ENCODE results near the gene NDUFA6. TPM values are rescaled to one million over a fixed set of nuclear protein-coding genes. Genes with fewer than 3 reads are reported as not detected.
"Not testable (repeated sequence)": the region's sequence is repeated elsewhere in the genome, so short reads cannot be mapped to it uniquely, and the experiment has no call there.

The NDUFA6 gene
- polyA plus RNA-seq, 1 donor (not counting 4 experiments of a cell fraction or from before 2014, with no cell fraction given) = 86.7 TPM

DNA sequence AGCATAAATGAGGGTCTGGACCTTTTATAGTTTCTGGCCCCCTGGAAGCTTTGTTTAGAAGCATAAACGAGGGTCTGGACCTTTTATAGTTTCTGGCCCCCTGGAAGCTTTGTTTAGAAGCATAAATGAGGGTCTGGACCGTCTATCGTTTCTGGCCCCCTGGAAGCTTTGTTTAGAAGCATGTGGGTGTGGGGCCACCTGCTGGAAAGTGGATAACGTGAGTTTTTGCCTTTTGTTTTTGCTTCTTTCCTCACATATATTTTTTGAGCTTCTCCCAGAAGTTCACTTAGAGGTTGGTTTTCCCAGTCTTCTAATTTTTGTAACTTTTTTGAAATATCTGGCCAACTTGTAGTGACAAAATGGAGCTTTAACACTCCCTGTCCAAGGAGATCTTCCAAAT, 22.2 kb upstream of the NDUFA6 start:
- H2AFZ ChIP-seq (ENCODE audit: control insufficient read depth, low read length); DNase-seq (ENCODE audit: low read depth, low spot score); dilution Hi-C loops (cut with MboI; ENCODE audit: extremely low pct_ligation_motif_present, low sequenced_read_pairs); H4K20me1 ChIP-seq (ENCODE audit: control insufficient read depth, extremely low read depth, insufficient read depth, low read length); H3K9ac ChIP-seq (ENCODE audit: control insufficient read depth, extremely low read depth, insufficient read depth, low read length); H3K4me1 ChIP-seq (ENCODE audit: control insufficient read depth, extremely low read depth, insufficient read depth, low read length); H3K36me3 ChIP-seq (ENCODE audit: control insufficient read depth in 2 of 2, extremely low read depth in 1 of 2, insufficient read depth in 2 of 2, low read length in 2 of 2); H3K27me3 ChIP-seq (ENCODE audit: control insufficient read depth, extremely low read depth, insufficient read depth, low read length); H3K79me2 ChIP-seq (ENCODE audit: control insufficient read depth, insufficient read depth, low read length); H3K27ac ChIP-seq (ENCODE audit: control insufficient read depth, insufficient read depth, low read length); H3K9me1 ChIP-seq (ENCODE audit: control insufficient read depth, extremely low read depth, insufficient read depth, low read length); H3K4me2 ChIP-seq (ENCODE audit: control insufficient read depth, extremely low read depth, insufficient read depth, low read depth, low read length); H3K4me3 ChIP-seq (ENCODE audit: control insufficient read depth in 2 of 3, extremely low read depth in 1 of 3, insufficient read depth in 2 of 3, low read depth in 1 of 3, low read length in 3 of 3); FAIRE-seq: not testable (repeated sequence)
- H3K9me3 ChIP-seq (ENCODE audit: control insufficient read depth, low read depth, low read length) = peaks cover 11% of the 10 kb centered on the region

DNA sequence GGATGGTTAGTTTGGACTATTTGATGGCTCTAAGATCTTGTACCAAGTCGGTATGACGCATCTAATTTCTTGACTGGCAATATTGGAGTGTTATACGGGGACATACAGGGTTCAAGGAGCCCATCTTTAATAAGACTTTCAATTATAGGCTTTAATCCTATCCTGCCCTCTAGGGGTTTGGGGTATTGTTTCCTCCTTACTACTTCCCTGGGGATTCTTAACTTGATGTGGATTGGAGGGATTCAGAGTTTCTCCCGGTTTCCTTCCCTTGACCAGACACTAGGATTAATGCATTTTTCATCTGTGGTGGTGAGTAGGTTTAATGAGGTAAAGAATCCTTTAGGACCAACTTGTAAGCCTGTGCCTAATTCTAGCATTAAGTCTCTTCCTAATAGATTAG, 21.2 kb upstream of the NDUFA6 start:
- TF ChIP-seq EZH2 (IDR thresholded peaks at IDR 0.05; ENCODE audit: low read length) = no peak

DNA sequence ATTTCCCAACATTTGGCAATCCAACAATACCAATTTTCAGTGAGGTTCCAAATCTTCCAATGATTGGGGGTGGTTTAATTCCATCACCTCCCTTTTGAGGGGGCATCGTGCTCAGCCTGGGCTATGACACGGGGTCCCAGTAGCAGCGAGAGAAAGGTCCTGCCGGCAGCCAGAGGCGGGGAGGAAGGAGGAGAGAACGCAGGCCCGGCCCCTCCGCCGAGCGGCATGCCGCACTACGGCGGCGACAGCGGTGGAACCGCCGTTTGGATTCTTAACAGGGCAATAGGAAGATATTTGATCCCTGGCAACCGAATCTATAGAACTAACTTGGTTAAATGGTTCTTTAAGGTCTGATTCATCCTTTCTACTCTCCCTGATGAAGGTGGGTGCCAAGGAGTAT, 18.3 kb upstream of the NDUFA6 start:
- no peak for TF ChIP-seq CTCF (optimal IDR thresholded peaks at IDR 0.05 in 1 of 3, IDR thresholded peaks at IDR 0.05 in 1 of 3, conservative IDR thresholded peaks at IDR 0.05 in 1 of 3; ENCODE audit: extremely low read depth in 1 of 3, insufficient read depth in 2 of 3, low read length in 3 of 3)
- TF ChIP-seq EZH2 (IDR thresholded peaks at IDR 0.05; ENCODE audit: low read length) = no peak
- Histone ChIP-seq H3K27me3 (ENCODE audit: control insufficient read depth, extremely low read depth, insufficient read depth, low read length) (no peaks in the 10 kb centered on the region), H2AFZ (ENCODE audit: control insufficient read depth, low read length) (no peak overlapping the region), H3K9me3 (ENCODE audit: control insufficient read depth, low read depth, low read length) (no peaks in the 10 kb centered on the region), H4K20me1 (ENCODE audit: control insufficient read depth, extremely low read depth, insufficient read depth, low read length) (no peaks in the 10 kb centered on the region), H3K36me3 (ENCODE audit: control insufficient read depth in 2 of 2, extremely low read depth in 1 of 2, insufficient read depth in 2 of 2, low read length in 2 of 2) (no peaks in the 10 kb centered on the region), H3K9me1 (ENCODE audit: control insufficient read depth, extremely low read depth, insufficient read depth, low read length) (no peaks in the 10 kb centered on the region), H3K9ac (ENCODE audit: control insufficient read depth, extremely low read depth, insufficient read depth, low read length) (no peak overlapping the region), H3K4me1 (ENCODE audit: control insufficient read depth, extremely low read depth, insufficient read depth, low read length) (no peaks in the 10 kb centered on the region), H3K4me2 (ENCODE audit: control insufficient read depth, extremely low read depth, insufficient read depth, low read depth, low read length) (no peak overlapping the region), H3K27ac (ENCODE audit: control insufficient read depth, insufficient read depth, low read length) (no peak overlapping the region), H3K79me2 (ENCODE audit: control insufficient read depth, insufficient read depth, low read length) (no peaks in the 10 kb centered on the region), H3K4me3 (ENCODE audit: control insufficient read depth in 2 of 3, extremely low read depth in 1 of 3, insufficient read depth in 2 of 3, low read depth in 1 of 3, low read length in 3 of 3) (no peak overlapping the region)
- dilution Hi-C loops (cut with MboI; ENCODE audit: extremely low pct_ligation_motif_present, low sequenced_read_pairs) = no loop called here
- FAIRE-seq = peak; percentile 71
- no peak for DNase-seq (ENCODE audit: low read depth, low spot score)

More for the DNA sequence above, 21.2 kb upstream of the NDUFA6 start:
- H3K4me1 ChIP-seq (ENCODE audit: control insufficient read depth, extremely low read depth, insufficient read depth, low read length) = no peaks in the 10 kb centered on the region
- no peaks in the 10 kb centered on the region for H3K36me3 ChIP-seq (ENCODE audit: control insufficient read depth in 2 of 2, extremely low read depth in 1 of 2, insufficient read depth in 2 of 2, low read length in 2 of 2)
- no peak overlapping the region for H3K27ac ChIP-seq (ENCODE audit: control insufficient read depth, insufficient read depth, low read length)
- no peak overlapping the region for H2AFZ ChIP-seq (ENCODE audit: control insufficient read depth, low read length)
- dilution Hi-C loops (cut with MboI; ENCODE audit: extremely low pct_ligation_motif_present, low sequenced_read_pairs) = no loop called here
- FAIRE-seq (no peak), DNase-seq (ENCODE audit: low read depth, low spot score) (no peak)
- no peaks in the 10 kb centered on the region for H3K9me1 ChIP-seq (ENCODE audit: control insufficient read depth, extremely low read depth, insufficient read depth, low read length)
- no peak overlapping the region for H3K4me2 ChIP-seq (ENCODE audit: control insufficient read depth, extremely low read depth, insufficient read depth, low read depth, low read length)
- H3K27me3 ChIP-seq (ENCODE audit: control insufficient read depth, extremely low read depth, insufficient read depth, low read length) = no peaks in the 10 kb centered on the region
- no peak overlapping the region for H3K4me3 ChIP-seq (ENCODE audit: control insufficient read depth in 2 of 3, extremely low read depth in 1 of 3, insufficient read depth in 2 of 3, low read depth in 1 of 3, low read length in 3 of 3)
- H3K9ac ChIP-seq (ENCODE audit: control insufficient read depth, extremely low read depth, insufficient read depth, low read length) = no peak overlapping the region
- no peaks in the 10 kb centered on the region for H4K20me1 ChIP-seq (ENCODE audit: control insufficient read depth, extremely low read depth, insufficient read depth, low read length)
- no peaks in the 10 kb centered on the region for H3K79me2 ChIP-seq (ENCODE audit: control insufficient read depth, insufficient read depth, low read length)
- peaks cover 11% of the 10 kb centered on the region for H3K9me3 ChIP-seq (ENCODE audit: control insufficient read depth, low read depth, low read length)

- H3K27ac ChIP-seq (ENCODE audit: control insufficient read depth, insufficient read depth, low read length); H3K79me2 ChIP-seq (ENCODE audit: control insufficient read depth, insufficient read depth, low read length); H3K9ac ChIP-seq (ENCODE audit: control insufficient read depth, extremely low read depth, insufficient read depth, low read length); H3K36me3 ChIP-seq (ENCODE audit: control insufficient read depth in 2 of 2, extremely low read depth in 1 of 2, insufficient read depth in 2 of 2, low read length in 2 of 2); H3K4me3 ChIP-seq (ENCODE audit: control insufficient read depth in 2 of 3, extremely low read depth in 1 of 3, insufficient read depth in 2 of 3, low read depth in 1 of 3, low read length in 3 of 3); FAIRE-seq; H3K4me2 ChIP-seq (ENCODE audit: control insufficient read depth, extremely low read depth, insufficient read depth, low read depth, low read length); H2AFZ ChIP-seq (ENCODE audit: control insufficient read depth, low read length); H4K20me1 ChIP-seq (ENCODE audit: control insufficient read depth, extremely low read depth, insufficient read depth, low read length); H3K4me1 ChIP-seq (ENCODE audit: control insufficient read depth, extremely low read depth, insufficient read depth, low read length); H3K27me3 ChIP-seq (ENCODE audit: control insufficient read depth, extremely low read depth, insufficient read depth, low read length); H3K9me1 ChIP-seq (ENCODE audit: control insufficient read depth, extremely low read depth, insufficient read depth, low read length); DNase-seq (ENCODE audit: low read depth, low spot score); H3K9me3 ChIP-seq (ENCODE audit: control insufficient read depth, low read depth, low read length); dilution Hi-C loops (cut with MboI; ENCODE audit: extremely low pct_ligation_motif_present, low sequenced_read_pairs): not testable (repeated sequence)
These were observed 13.8 kb upstream of the NDUFA6 start for GRCh38 chr22:42104332-42104860.
